Right atrium auricular region (tissue), 2 donors: ENCODE measurements around the gene ALG12. TPM values are rescaled to one million over a fixed set of nuclear protein-coding genes. Genes with fewer than 3 reads are reported as not detected.

Experiments used
- DNase-seq: peaks from one replicate; pipeline ENCODE4 v3.0.0-alpha.2; 2019; ENCODE audit warnings: low spot score
- H3K27ac ChIP-seq, 2 donors: fragments of 200-600 bp; sonication (generic); 1 replicate in 1 of 2; 2 replicates in 1 of 2; pipeline ENCODE4 v1.5.1; 2016 to 2019
- H3K27me3 ChIP-seq, 2 donors: fragments of 200-600 bp; sonication (generic); one replicate each; pipeline versions ENCODE4 v1.5.1 to v1.6.0; 2017 to 2019
- H3K36me3 ChIP-seq: fragments of 200-600 bp; sonication (generic); one replicate; pipeline ENCODE4 v1.5.1; 2016
- H3K4me1 ChIP-seq, 2 donors: fragments of 200-600 bp; sonication (generic); one replicate each; pipeline versions ENCODE4 v1.5.1 to v1.6.0; 2017 to 2019
- H3K4me3 ChIP-seq, 2 donors: fragments of 200-600 bp; sonication (generic); 1 replicate in 1 of 2; 2 replicates in 1 of 2; pipeline ENCODE4 v1.5.1; 2017 to 2019; ENCODE audit warnings: mild to moderate bottlenecking in 1 of 2, moderate library complexity in 1 of 2
- H3K9me3 ChIP-seq, 2 donors: fragments of 200-600 bp; sonication (generic); one replicate each; pipeline ENCODE4 v1.5.1; 2019
- total RNA-seq, 2 donors: library from RNA; depleted of rRNA; stranded (reverse); fragments of >200 nt; gene quantifications; one replicate each; pipeline ENCODE4 v1.1.0, GENCODE V29; 2016
- TF ChIP-seq, protein P1 (sequence below), 2 donors: fragments of 200-600 bp; sonication (generic); IDR thresholded peaks; one replicate each; pipeline ENCODE4 v1.5.1; 2019; ENCODE audit warnings: antibody characterized with exemption in 2 of 2

Gene ALG12
- total RNA-seq, 2 donors from 2014 or later: 19.7 to 19.8 TPM

DNA sequence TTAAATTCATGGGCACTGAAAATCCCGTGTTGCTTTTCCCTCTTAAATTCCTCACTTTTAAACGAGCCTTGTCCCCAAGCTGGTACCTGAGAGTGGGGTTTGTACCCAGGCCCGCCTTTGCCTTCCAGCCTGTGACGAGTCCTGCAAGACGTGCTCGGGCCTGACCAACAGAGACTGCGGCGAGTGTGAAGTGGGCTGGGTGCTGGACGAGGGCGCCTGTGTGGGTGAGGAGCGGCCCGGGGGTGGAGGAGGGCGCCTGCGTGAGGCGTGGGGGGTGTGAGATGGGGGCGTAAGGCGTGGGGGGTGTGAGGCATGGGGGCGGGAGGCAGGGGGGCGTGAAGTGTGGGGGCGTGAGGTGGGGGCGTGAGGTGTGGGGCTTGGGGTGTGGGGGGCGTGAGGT, 4.2 kb upstream of the ALG12 start:
- Histone ChIP-seq H3K36me3 (peaks cover 28% of the 10 kb centered on the region), H3K27ac (no peak overlapping the region), H3K4me3 (no peak overlapping the region), H3K9me3 (no peaks in the 10 kb centered on the region), H3K4me1 (peaks cover 0 to 14% of the 10 kb centered on the region in 2 donors), H3K27me3 (no peaks in the 10 kb centered on the region)
- TF ChIP-seq, protein P1, sequence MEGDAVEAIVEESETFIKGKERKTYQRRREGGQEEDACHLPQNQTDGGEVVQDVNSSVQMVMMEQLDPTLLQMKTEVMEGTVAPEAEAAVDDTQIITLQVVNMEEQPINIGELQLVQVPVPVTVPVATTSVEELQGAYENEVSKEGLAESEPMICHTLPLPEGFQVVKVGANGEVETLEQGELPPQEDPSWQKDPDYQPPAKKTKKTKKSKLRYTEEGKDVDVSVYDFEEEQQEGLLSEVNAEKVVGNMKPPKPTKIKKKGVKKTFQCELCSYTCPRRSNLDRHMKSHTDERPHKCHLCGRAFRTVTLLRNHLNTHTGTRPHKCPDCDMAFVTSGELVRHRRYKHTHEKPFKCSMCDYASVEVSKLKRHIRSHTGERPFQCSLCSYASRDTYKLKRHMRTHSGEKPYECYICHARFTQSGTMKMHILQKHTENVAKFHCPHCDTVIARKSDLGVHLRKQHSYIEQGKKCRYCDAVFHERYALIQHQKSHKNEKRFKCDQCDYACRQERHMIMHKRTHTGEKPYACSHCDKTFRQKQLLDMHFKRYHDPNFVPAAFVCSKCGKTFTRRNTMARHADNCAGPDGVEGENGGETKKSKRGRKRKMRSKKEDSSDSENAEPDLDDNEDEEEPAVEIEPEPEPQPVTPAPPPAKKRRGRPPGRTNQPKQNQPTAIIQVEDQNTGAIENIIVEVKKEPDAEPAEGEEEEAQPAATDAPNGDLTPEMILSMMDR (IDR thresholded peaks at IDR 0.05): no peak
- DNase-seq: no peak

DNA sequence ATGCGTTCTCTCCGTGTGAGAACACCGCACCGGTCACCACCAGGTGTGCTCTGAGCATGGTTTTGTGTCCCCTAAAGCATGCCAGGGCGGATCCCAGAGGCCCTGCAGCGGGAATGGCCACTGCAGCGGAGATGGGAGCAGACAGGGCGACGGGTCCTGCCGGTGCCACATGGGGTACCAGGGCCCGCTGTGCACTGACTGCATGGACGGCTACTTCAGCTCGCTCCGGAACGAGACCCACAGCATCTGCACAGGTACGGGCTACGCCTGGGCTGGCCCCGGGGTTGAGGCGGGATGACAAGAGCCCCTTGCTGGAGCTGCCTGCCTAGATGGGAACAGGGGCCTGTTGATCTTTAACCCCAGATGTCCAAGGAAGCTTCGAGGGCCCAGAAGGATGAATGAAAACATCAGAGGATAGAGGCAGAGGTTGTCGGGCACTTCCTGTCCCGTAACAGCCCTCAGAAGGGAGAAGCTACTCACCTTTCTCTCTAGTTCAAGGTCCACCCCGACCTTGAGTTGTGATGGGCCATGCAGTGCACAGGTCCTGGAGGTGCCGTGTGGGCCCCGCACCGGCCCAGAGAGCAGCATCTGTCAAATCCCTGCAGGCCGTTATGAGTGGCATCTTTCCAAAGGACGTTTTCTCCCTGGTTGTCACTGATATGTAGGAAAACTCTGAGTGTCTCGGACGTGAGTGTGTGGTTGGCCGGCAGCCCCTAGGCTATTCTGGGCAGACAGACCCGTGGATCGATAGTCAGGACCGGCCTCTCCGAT, 3.5 kb upstream of the ALG12 start:
- DNase-seq: no peak
- TF ChIP-seq, protein P1 (IDR thresholded peaks at IDR 0.05): no peak
- H3K27me3 ChIP-seq: no peaks in the 10 kb centered on the region
- H3K9me3 ChIP-seq: no peaks in the 10 kb centered on the region
- no peak overlapping the region for H3K4me3 ChIP-seq
- H3K36me3 ChIP-seq: peaks cover 24% of the 10 kb centered on the region
- H3K4me1 ChIP-seq: peaks cover 0 to 21% of the 10 kb centered on the region in 2 donors
- H3K27ac ChIP-seq: no peak overlapping the region

DNA sequence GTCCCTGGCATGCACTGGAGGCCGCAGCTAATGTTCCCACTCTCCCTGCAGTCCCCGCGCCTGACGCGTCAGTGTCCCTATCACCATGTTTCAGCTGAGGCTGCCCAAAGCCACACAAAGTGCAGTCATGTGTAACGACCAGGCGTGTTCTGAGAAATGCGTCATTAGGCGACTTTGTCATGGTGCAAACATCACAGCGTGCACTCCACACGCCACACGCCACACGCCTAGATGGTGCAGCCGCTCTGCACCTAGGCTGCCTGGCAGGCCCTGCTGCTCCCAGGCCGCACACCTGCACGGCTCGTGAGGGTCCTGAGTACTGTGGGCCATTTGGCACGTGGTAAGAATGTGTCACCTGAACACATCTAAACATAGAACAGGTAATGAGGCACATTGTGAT, 2.6 kb upstream of the ALG12 start:
- Histone ChIP-seq H3K4me1 (peaks cover 0 to 23% of the 10 kb centered on the region in 2 donors), H3K4me3 (no peak overlapping the region), H3K9me3 (no peaks in the 10 kb centered on the region), H3K36me3 (peaks cover 24% of the 10 kb centered on the region), H3K27me3 (no peaks in the 10 kb centered on the region), H3K27ac (no peak overlapping the region)
- DNase-seq: no peak
- TF ChIP-seq, protein P1 (IDR thresholded peaks at IDR 0.05): no peak

DNA sequence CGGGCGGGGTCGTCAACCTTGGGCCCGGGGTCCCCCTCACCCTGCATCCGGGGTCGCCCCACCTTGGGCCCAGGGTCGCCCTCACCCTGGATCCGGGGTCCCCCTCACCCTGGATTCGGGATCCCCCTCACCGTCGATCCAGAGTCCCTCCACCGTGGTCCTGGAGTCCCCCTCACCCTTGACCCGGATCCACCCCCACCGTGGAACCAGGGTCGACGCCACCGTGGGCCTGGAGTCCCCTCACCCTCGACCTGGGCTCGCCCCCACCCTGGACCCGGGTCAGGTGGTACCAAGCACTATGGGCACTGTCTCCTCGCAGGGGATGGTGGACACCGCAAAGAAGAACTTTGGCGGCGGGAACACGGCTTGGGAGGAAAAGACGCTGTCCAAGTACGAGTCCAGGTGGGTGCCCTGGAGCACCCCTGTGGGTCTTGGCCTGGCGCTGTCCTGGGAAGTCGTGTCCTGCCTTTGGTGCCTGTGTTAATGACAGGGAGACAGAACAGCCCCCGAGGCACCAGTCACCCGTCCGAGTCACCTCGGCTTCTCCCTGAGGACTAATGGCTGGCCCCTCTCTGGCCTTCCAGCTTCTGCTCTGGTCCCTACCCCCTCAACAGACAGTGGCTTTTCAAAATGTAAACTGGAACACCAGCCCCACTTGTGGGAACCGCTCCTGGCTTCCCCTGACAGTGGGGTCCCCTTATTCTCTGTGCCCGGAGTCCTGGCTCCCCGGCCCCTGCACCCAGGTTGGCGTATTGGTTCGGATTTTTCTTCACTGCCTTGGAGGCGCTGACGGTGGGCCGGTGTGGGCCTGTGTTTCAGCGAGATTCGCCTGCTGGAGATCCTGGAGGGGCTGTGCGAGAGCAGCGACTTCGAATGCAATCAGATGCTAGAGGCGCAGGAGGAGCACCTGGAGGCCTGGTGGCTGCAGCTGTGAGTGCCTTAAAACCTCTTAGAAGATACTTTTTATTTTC, 958 bp upstream of the ALG12 start:
- Histone ChIP-seq H3K4me3 (peak overlapping the region; percentile 68 to 81), H3K27me3 (no peaks in the 10 kb centered on the region), H3K27ac (peak overlapping the region; percentile 96), H3K36me3 (peaks cover 19% of the 10 kb centered on the region), H3K4me1 (peaks cover 0 to 23% of the 10 kb centered on the region in 2 donors), H3K9me3 (no peaks in the 10 kb centered on the region)
- DNase-seq: no peak
- TF ChIP-seq, protein P1 (IDR thresholded peaks at IDR 0.05): no peak

DNA sequence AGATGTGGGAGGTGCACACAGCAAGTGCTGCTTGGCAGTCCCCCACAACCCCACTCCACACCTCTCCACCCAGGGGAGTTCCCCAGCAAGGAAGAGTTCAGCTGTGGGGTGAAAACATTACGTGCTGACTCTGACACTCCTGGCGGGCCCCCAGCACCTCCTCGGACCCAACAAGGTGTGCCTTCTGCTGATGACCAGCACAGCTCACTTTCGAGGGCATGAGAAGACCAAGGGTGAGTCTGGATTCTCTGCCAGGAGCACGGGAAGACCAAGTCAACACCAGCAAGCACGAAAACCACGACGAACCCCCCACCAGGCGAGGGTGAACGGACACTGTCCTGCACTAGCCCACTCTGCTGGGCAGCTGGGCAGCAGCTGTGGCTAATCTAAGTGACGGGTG, 1.4 kb downstream of the ALG12 start:
- no peak for DNase-seq
- Histone ChIP-seq H3K4me1 (peaks cover 0 to 23% of the 10 kb centered on the region in 2 donors), H3K27ac (peak overlapping the region in 1 of 2 donors; percentile 96), H3K27me3 (no peaks in the 10 kb centered on the region), H3K36me3 (peaks cover 33% of the 10 kb centered on the region), H3K4me3 (no peak overlapping the region), H3K9me3 (no peaks in the 10 kb centered on the region)
- TF ChIP-seq, protein P1 (IDR thresholded peaks at IDR 0.05): no peak
